GM13976 (cell line): ENCODE data around the gene SV2C.

ENCODE experiments used
- DNase-seq: peaks from one replicate; pipeline ENCODE4 v3.0.0; 2012; ENCODE audit warnings: low spot score
- CTCF ChIP-seq: IDR thresholded peaks from 2 replicates; pipeline ENCODE4 v1.5.1; 2012; ENCODE audit warnings: borderline replicate concordance, mild to moderate bottlenecking; ENCODE audit not compliant: insufficient read depth; ENCODE audit errors: extremely low read depth, missing control alignments, control extremely low read depth
- in situ Hi-C: fragments of 300-500 bp; cut with MboI; formaldehyde crosslinking; loops from one replicate; pipeline ENCODE4 v1.12.0; 2022; ENCODE audit warnings: low sequenced_read_pairs, mixed read lengths, inconsistent platforms; ENCODE audit not compliant: unreplicated experiment

SV2C gene

GRCh38 chr5:76204713-76205112, 121.5 kb downstream of the SV2C start:
- in situ Hi-C loops: no loop called here

DNA sequence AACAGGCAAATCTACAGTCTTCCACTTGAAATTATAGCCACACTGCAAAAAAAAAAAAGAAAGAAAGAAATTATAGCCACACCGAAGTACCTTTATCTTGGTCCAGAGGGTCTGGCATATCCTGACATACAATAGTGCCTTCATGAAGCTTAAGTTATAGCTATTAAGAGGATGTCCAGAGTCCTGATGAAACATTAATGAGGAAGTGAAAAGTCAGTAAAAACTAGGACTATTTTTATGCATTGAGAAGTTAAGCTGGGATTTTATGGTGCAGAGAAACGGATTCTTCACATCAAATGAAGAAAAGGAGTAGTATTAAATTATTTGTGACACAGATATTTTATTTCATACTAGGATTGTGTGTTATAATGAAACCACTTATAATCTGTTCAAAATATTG, 123.9 kb downstream of the SV2C start:
- DNase-seq: no peak
- TF ChIP-seq CTCF: no peak
- in situ Hi-C loops: no loop called here

More at GRCh38 chr5:76204713-76205112, 121.5 kb downstream of the SV2C start:
- no peak for TF ChIP-seq CTCF
- DNase-seq: no peak

DNA sequence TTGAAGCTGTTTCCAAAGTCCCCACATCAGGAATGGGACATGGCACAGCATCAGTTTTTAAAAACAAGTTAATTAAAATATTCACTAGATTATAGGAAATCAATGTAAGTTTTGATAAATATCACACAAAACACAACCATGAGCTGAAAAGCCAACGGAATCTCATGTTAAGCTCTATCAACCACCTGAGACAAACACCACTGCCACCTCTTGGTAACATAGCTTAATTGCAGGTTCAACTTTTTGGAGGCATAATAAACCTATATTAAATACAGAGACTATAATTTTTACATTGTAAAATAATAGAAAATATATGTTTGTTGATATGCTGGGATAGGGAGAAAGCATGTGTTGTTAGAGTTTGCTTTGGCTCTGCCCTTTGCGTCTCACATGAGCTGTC, 126.1 kb downstream of the SV2C start:
- no peak for TF ChIP-seq CTCF
- no peak for DNase-seq
- in situ Hi-C loops: no loop called here

- in situ Hi-C loops: no loop called here
- no peak for TF ChIP-seq CTCF
- DNase-seq: no peak
Observed at GRCh38 chr5:76210946-76211345, 127.8 kb downstream of the SV2C start.

GRCh38 chr5:76213858-76214257, 130.7 kb downstream of the SV2C start:
- no peak for TF ChIP-seq CTCF
- no peak for DNase-seq
- in situ Hi-C loops: no loop called here

- TF ChIP-seq CTCF: no peak
- DNase-seq: no peak
- in situ Hi-C loops: no loop called here
Observed at GRCh38 chr5:76216748-76217147, 133.6 kb downstream of the SV2C start.

- TF ChIP-seq CTCF: no peak
- no peak for DNase-seq
- in situ Hi-C loops: no loop called here
Observed at GRCh38 chr5:76219636-76220035, 136.5 kb downstream of the SV2C start.
